ENCODE results near the gene MALAT1.
"Not testable (repeated sequence)": the region's sequence is repeated elsewhere in the genome, so short reads cannot be mapped to it uniquely, and the experiment has no call there.

MALAT1 gene

DNA sequence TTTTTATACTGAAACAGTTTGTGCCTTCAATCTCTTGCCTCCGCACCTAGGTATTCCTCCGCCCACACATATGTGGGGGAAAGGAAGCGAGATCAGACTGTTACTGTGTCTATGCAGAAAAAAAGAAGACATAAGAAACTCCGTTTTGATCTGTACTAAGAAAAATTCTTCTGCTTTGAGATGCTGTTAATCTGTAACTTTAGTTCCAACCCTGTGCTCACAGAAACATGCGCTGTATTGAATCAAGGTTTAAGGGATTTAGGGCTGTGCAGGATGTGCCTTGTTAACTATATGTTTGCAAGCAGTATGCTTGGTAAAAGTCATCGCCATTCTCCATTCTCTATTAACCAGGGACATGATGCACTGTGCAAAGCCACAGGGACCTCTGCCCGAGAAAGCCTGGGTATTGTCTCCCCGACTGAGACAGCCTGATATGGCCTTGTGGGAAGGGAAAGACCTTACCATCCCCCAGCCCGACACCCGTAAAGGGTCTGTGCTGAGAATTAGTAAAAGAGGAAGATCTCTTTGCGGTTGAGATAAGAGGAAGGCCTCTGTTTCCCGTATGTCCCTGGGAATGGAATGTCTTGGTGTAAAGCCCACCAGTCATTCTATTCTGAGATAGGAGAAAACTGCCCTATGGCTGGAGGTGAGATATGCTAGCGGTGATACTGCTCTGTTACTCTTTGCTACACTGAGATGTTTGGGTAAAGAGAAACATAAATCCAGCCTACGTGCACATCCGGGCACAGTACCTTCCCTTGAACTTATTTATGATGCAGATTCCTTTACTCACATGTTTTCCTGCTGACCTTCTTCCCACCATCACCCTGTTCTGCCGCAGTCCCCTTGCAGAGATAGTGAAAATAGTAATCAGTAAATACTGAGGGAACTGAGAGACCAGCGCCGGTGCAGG, 24.1 kb downstream of the MALAT1 start:
- peak; percentile 43 for DNase-seq

DNA sequence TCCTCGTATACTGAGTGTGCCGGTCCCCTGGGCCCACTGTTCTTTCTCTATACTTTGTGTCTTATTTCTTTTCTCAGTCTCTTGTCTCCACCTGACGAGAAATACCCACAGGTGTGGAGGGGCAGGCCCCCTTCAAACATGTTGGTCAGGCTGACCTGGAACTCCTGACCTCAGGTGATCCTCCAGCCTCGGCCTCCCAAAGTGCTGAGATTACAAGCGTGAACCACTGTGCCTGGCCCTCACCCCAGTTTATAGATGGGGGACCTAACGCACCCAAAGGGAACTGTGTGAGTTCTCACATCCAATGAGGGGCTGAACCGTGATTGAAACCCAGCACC, 24.8 kb downstream of the MALAT1 start:
- DNase-seq = not testable (repeated sequence)

DNA sequence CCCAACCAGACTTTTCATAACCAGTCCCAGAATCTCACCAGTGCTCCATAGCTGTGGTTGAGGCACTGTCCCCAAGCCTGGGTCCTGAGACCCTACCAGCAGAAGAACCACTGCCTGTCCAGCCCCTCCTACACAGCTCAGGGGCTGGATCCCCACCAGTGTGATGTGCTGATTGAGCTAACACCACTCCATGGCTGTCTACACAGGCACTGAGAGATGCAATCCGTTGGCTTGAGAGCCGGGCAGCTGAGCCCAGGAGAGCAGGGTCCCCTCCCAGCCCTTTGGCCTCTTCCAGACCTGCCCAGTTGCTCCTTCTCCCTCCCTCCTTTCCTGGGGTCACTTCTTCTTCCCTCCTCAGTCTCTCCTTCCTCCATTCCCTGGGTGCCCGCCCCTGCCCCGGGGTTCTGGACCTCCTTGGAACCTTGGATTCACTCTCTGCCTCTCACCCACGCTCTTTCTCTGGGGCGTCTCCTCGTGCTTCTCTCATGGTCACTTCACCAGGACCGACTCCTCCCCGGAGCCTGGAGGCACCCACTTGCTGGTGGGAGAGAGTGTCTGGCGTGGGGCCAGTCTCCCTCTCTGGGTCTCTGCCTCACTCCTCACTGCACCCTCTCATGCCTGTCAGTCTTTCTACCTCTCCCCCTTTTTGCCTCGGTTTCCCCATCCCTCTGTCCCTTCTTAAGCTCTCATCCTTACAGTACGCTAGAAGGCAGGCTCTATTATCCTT, 25.3 kb downstream of the MALAT1 start:
- DNase-seq = no peak

DNA sequence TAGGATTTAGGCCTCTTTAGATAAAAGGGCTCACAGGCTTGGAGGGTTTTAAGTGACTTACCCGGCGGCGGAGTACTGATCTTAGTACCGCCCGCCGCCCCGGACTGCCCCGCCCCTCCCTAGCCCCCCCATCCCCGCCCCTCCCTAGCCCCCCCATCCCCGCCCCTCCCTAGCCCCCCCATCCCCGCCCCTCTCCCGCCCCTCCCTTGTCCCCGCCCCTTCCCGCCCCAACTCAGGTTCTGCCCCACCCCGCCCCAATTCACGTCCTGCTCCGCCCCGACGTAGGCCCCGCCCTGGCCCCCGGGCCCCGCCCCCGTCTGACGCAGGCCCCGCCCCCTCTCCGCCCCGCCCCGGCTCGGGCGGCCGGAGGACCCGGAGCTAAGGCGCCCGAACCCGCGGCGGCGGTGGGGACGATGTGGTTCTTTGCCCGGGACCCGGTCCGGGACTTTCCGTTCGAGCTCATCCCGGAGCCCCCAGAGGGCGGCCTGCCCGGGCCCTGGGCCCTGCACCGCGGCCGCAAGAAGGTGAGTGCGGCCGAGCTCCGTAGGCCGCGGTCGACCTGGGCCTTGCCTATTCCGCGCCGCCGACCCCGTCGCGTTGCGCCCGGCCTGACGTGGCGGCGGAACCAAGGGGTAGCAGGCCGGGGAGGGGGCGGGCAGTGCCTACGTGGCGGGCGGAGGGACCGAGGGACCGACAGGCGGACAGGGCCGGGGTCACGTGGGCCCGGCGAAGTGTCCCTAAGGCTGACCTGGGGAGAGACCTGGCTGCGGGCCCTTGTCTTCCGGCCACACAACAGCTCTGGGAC, 26.1 kb downstream of the MALAT1 start, which contains the start of gene SCYL1:
SCYL1 (plus strand) TSS at position 343 of the 805 bp plus-strand sequence; CDS start at position 414, 71 bp downstream.
- DNase-seq = peak; percentile 87

DNA sequence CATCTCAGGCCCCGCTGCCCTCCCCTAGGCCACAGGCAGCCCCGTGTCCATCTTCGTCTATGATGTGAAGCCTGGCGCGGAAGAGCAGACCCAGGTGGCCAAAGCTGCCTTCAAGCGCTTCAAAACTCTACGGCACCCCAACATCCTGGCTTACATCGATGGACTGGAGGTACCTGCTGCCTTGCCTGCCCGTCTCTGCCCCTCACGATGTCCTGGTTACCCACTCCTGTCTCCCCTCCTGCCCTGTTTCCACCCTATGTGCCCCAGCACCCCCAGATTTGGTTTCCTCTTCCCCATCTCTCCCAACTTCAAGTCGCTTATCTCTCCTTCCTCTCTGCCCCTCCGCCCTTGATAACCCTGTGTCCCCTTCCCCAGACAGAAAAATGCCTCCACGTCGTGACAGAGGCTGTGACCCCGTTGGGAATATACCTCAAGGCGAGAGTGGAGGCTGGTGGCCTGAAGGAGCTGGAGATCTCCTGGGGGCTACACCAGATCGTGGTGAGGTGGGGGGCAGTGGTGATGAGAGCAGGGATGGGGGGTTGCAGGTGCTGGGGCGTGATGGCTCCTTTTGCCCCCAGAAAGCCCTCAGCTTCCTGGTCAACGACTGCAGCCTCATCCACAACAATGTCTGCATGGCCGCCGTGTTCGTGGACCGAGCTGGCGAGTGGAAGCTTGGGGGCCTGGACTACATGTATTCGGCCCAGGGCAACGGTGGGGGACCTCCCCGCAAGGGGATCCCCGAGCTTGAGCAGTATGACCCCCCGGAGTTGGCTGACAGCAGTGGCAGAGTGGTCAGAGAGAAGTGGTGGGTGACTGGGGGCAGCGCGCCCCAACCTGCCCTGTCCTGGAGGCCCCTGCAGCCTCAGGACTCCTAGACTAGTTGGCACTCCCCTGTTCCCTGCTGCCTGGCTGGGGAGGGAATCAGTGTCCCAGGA, 27.0 kb downstream of the MALAT1 start:
- DNase-seq = no peak

DNA sequence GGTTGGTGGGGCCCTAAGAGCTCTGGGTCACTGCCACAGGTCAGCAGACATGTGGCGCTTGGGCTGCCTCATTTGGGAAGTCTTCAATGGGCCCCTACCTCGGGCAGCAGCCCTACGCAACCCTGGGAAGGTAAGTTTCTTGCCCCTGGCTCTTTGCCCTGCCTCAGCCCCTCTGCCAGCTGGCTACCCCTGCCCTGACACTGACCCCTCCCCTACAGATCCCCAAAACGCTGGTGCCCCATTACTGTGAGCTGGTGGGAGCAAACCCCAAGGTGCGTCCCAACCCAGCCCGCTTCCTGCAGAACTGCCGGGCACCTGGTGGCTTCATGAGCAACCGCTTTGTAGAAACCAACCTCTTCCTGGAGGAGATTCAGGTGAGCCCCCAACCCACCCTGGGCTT, 27.9 kb downstream of the MALAT1 start:
- DNase-seq = no peak

DNA sequence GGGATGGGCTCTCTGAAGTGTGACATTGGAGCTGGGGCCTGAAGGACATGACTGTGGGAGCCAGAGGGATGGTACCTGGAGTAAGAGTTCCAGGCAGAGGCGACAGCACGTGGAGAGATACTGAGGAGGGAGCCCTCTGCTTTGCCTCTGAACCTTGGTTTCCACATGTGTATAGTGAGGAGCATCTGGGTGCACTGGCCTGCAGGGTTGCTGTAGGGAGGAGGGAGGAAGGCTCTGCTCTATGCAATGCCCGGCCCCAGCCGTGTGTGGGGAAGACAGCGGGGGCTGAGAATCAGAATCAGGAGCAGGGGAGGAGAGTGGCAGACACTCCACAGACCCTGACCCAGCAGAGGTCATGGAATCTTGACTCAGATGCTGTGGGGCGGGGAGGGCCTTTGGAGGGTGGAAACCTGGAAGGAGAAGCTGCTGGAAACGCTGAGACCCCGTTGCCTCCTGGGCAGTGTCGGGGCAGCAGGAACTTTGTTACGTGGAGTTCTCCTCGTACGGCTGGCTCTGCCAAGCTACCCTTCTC, 30.0 kb downstream of the MALAT1 start:
- DNase-seq = no peak

DNA sequence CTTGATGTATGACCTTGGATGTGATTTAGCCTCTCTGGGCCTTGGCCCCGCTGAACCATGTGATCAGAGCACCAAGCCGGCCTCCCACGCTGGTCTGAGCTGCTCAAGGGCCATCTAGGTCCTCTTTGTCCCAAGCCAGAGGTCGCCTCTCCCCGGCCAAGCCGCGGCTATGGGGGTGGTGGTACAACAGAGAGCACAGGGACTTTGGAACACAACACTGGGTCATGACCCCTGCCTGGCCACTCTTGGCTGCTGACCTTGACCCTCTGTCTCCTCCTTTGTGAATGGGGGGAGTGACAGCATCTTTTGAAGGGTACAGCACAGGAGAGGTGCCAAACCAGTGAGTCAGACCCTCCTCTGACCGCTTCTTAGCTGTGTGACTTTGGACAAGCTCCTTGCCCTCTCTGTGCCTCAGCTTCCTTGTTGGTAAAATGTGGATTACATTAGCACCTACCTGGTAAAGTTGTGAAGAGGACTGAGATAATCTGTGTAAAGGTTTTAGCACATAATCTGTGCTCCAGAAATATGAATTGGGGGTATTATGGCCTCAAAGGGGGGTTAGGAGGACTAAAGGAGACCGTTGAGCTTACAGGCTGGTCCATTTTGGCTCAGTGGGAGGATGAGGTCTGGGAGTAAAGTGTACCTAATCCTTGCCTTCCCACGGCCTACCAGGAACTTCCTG, 30.8 kb downstream of the MALAT1 start:
- DNase-seq = no peak

DNA sequence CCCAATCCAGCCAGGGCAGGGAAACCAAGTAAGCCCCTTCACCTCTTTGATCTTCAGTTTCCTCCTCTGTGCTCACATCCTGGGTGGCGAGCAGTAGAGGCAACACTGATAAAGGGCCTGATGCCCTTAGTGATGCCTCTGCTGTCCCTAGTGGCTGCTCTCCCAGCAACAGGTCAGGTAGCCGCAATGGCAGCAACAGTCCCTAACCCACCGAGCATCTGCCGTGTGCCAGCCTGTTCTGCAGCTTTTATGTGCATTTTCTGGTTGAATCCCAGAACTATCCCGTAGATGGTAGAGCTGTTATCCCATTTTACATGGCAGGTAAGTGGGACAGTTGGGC, 31.3 kb downstream of the MALAT1 start:
- DNase-seq = peak; percentile 51

DNA sequence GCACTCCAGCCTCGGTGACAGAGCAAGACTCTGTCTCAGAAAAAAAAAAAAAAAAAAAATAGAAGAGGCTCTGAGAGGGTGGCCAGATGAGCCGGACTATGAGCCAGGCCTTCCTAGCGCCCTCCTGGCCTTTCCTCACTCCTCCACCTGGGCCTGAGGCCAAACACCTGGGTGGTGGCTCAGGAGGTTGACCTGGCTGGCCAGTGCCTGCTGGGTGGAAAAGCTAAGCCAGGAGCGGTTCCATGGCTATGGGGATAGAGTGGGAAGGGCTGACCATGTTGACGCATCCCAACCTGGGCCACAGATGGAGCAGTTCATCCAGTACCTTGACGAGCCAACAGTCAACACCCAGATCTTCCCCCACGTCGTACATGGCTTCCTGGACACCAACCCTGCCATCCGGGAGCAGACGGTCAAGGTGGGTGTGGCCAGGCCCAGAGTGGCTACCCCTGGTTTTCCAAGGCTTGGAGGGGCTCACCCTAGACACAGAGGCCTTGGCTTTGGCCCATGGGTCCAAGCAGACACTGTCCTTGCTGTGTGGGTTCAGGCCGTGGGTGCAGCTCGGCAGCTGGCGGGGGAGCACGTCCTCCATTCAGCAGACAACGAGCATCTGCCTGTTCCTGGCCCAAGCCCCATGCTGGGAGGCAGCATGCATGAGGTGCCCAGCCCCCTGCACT, 33.7 kb downstream of the MALAT1 start:
- no peak for DNase-seq

DNA sequence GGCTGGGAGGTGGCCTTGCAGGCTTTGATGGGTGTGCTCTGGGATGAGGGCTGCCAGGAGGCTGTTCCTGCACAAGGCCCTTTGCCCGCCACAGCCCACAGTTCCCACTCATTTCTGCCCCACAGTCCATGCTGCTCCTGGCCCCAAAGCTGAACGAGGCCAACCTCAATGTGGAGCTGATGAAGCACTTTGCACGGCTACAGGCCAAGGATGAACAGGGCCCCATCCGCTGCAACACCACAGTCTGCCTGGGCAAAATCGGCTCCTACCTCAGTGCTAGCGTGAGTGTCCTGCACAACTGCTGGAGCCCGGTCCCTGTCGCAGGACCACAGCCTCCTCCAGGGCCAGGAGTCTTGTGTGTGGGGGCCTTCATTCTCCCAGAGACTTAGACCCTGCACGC, 36.3 kb downstream of the MALAT1 start:
- DNase-seq = no peak

DNA sequence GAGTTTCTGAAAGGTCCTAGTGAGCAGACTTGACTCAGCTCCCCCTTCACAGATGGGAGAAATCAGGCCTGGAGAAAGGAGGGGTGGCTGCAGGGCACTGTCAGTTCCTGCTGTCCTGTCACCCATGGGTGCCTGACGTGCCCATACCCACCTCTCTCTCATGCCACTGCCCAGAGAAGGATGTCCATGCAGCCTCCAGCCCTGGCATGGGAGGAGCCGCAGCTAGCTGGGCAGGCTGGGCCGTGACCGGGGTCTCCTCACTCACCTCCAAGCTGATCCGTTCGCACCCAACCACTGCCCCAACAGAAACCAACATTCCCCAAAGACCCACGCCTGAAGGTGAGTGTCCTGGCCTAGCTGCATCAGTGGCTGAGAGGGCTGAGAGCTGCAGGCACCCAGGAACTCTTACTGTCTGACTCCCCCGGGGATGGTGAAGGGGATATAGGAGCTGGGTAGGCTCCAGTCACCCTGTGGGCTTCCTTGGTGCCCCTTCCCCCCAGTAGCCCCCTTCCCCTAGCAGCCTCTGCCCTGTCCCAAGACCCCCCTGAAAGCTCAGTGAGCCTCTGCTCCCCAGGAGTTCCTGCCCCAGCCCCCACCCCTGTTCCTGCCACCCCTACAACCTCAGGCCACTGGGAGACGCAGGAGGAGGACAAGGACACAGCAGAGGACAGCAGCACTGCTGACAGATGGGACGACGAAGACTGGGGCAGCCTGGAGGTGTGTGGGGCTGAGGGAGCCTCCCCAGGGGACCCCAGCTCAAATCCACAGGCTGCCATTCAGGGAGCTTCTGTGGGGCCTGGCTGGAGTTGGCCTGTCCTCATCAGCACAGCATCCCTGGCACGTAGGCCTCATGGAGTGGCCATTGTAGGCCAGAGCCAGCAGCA, 37.8 kb downstream of the MALAT1 start:
- DNase-seq = no peak

DNA sequence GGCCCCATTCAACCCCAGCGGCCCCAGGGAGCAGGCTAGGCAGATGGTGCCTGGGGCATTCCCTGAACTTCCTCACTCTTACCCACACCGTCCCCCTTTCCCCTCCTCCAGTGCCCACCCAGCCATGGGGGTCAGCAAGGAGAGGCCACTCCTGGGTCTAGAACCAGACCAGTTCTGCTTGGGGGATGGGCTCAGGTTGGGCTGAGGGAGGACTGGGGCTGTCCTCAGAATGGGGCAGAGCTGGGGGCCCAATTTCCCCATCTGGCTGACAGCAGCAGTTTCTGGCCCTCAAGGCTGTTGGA, 38.4 kb downstream of the MALAT1 start:
- DNase-seq = no peak

DNA sequence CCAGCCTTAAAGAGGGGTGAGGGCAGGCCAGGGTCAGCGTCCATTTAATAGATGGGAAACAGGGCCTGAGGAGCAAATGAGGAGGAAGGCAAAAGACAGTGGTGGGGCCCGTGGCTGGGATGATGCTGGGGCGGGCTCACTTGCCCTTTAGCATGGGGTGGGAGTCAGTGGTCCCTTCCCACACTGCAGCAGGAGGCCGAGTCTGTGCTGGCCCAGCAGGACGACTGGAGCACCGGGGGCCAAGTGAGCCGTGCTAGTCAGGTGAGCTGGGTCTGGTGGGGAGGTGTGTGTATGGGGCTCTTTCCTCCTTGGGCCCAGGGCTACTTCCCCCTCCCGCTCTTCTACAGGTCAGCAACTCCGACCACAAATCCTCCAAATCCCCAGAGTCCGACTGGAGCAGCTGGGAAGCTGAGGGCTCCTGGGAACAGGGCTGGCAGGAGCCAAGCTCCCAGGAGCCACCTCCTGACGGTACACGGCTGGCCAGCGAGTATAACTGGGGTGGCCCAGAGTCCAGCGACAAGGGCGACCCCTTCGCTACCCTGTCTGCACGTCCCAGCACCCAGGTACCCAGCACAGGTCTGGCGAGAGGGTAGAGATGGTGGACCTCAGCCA, 38.9 kb downstream of the MALAT1 start:
- DNase-seq = no peak

DNA sequence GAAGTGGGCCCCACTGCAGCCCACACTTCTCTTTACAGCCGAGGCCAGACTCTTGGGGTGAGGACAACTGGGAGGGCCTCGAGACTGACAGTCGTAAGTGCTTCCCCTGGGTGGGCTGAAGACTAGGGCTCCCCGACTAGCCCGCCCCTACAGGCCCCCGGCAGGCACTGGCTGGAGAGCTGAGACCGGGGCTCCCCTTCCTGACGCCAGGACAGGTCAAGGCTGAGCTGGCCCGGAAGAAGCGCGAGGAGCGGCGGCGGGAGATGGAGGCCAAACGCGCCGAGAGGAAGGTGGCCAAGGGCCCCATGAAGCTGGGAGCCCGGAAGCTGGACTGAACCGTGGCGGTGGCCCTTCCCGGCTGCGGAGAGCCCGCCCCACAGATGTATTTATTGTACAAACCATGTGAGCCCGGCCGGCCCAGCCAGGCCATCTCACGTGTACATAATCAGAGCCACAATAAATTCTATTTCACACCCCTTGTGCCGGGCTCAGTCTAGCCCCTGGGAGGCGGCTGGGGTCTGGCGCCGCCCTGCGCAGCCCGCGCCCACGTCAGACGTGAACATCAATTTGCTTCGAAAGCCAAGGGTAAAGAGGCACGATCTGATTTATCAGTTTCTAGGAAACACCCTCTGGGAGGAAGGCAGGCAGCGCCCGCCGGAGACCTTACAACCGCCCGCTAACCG, 39.5 kb downstream of the MALAT1 start:
- DNase-seq = no peak

DNA sequence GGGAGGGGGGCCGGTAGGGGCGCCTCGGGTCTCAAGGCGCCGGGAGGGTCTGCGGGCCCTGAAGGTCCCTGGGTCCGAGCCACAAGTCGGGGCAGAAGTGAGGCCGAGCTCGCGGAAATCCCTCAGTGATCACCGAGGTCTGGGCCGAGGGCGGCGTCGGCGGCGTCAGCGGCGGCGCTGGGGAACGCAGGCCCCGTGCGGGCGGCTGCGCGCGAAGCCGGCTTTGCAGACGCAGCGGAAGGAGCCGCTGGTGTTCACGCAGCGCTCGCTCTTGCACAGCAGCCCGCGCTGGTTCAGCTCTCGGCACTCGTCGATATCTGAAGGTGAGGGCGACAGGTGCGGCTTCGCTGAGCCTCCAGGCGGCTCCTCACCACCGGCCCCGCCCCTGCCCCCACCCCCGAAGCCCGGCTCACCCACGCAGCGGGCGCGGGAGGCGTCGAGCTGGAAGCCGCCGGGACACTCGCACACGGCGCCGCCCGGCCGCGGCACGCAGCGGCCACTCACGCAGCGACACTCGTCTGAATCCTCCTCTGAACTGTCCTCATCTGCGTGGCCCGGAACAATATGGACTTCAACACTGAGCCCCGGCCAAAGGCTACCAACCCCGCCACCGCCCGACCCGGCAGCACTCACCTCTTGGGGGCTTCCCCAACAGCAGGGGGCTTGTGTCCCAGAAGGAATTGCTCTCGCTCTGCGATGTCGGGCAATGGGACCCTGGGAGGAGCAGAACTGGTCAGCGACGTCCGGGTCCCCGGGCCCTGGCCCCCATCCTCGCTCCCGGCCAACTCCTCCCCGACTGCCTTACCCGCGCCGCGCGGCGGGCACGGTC, 40.3 kb downstream of the MALAT1 start:
- no peak for DNase-seq

DNA sequence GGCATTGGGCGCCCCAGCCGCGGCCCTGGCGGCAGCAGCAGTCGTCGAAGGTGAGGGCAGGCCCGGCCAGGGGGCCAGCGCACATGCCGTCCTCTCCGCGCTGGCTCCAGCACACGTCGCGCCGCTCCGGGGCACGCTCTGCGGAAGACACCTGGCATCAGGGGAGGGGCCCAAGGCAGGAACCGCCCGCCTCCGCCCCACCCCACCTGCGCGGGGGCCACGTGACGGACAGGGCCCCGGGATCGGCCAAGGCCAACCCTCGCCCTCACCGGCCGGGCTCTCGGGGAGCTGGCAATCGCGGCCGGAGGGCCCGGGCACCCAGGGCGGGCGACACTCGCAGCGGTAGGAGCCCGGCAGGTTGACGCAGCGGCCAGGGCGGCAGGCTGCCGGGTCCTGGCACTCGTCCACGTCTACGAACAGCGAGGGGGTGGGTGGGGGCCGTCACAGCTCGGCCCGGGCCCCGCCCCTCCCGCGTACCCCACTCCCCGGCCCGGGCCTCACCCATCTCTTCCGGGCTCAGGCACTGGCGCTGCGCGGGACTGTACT, 41.0 kb downstream of the MALAT1 start:
- DNase-seq = no peak
